ENCODE data around the gene RABEP2.

Gene RABEP2

GRCh38 chr16:28859326-28859725 lies 65.7 kb downstream of the RABEP2 start:
- no peak overlapping the region for H3K9ac ChIP-seq (ENCODE audit: low read depth, low read length)
- H3K36me3 ChIP-seq (ENCODE audit: control insufficient read depth, insufficient read depth, low read length) = no peaks in the 10 kb centered on the region

DNA sequence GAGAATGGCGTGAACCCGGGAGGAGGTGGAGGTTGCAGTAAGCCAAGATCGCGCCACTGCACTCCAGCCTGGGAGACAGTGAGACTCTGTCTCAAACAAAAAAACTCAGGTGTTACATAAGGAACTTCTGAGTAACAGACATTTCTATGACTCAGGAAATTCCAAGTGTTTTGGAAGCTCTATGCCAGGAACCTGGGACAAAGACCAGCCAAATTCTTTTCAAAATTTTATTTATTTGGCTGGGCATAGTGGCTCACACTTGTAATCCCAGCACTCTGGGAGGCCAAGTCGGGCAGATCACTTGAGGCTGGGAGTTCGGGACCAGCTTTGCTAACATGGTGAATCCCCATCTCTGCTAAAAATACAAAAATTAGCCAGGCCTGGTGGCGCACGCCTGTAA lies 66.6 kb downstream of the RABEP2 start:
- Histone ChIP-seq H3K4me3 (ENCODE audit: low read depth, low read length) (no peak overlapping the region), H3K4me1 (ENCODE audit: control insufficient read depth, insufficient read depth, low read length) (no peaks in the 10 kb centered on the region), H3K27me3 (ENCODE audit: control insufficient read depth, insufficient read depth, low read length) (no peaks in the 10 kb centered on the region), H3K36me3 (ENCODE audit: control insufficient read depth, insufficient read depth, low read length) (no peaks in the 10 kb centered on the region), H3K9me3 (ENCODE audit: control insufficient read depth, insufficient read depth, low read length) (no peaks in the 10 kb centered on the region), H3K9ac (ENCODE audit: low read depth, low read length) (no peak overlapping the region)

More at GRCh38 chr16:28859326-28859725, 65.7 kb downstream of the RABEP2 start:
- Histone ChIP-seq H3K27me3 (ENCODE audit: control insufficient read depth, insufficient read depth, low read length) (no peaks in the 10 kb centered on the region), H3K4me1 (ENCODE audit: control insufficient read depth, insufficient read depth, low read length) (no peaks in the 10 kb centered on the region), H3K4me3 (ENCODE audit: low read depth, low read length) (no peak overlapping the region), H3K9me3 (ENCODE audit: control insufficient read depth, insufficient read depth, low read length) (no peaks in the 10 kb centered on the region)
